Activated T-cell treated with anti-CD3 and anti-CD28 coated beads, Interleukin-2, amount 50 U/mL, for 4 hours (primary cell): Measurements from ENCODE around the gene UVRAG. TPM values are rescaled to one million over a fixed set of nuclear protein-coding genes. Genes with fewer than 3 reads are reported as not detected.

Experiments used
- ATAC-seq, 2 donors: fragments of 200-7000 bp; cut with Tn5 transposase; one replicate each; pipeline ENCODE4 v1.10.0; 2021
- DNase-seq: peaks from one replicate; pipeline ENCODE4 v3.0.0-alpha.2; 2020
- H3K27me3 Mint-ChIP-seq: one replicate; pipeline ENCODE4 v1.8.0; 2021; ENCODE audit warnings: low read depth, mixed read lengths
- H3K36me3 Mint-ChIP-seq: one replicate; pipeline ENCODE4 v1.8.0; 2022; ENCODE audit warnings: mixed read lengths; ENCODE audit not compliant: insufficient read depth
- H3K4me1 Mint-ChIP-seq: one replicate; pipeline ENCODE4 v1.8.0; 2021; ENCODE audit warnings: low read depth, mixed read lengths
- H3K4me3 Mint-ChIP-seq: one replicate; pipeline ENCODE4 v1.8.0; 2021; ENCODE audit warnings: mild to moderate bottlenecking, moderate library complexity, mixed read lengths
- H3K9me3 Mint-ChIP-seq: one replicate; pipeline ENCODE4 v1.8.0; 2021; ENCODE audit warnings: mixed read lengths
- total RNA-seq, 3 donors: library from RNA; stranded (reverse); gene quantifications; one replicate each; pipeline ENCODE4 v1.2.1, GENCODE V29; 2021

The UVRAG gene
- total RNA-seq, 3 donors from 2014 or later = 14.4 to 15.8 (median 14.5) TPM

DNA sequence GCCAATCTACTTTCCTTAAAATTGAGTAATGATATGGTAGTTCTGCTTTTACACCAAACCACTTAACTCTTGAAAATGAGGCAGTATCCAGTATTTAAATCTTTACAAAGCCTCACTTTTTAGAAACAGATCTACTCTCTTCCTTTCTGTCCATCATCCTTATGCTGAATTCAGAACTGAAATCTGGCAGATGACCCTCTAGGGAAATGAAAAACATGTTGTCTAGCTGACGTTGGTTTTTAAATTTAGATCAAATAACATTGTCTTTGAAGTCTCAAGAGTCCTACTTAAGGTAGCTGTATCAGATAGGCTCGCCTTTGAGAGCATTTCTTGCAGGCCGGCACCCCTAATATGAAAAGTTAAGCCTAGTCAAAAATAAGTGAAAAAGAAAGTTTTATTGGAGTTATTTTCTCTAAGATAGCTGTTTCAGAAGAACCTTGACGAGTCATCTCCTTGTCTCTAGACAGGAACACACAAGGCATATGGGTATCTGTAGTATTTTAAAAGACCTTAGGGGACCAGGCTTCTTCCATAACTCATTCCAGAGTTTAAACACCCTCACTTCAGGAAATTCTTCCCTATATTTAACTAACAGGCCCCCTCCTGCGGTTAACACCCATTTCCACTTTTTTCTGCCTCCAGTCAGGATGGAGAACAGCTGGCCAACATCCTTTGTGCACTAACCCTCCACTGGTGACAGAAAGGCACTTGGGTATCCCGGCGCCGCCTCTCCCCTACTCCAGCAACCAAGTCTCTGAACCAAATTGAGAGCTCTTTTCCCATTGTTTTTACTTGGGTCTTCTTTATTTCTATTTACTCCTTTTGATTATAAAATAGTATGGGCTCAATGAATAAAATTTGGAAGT, 310.1 kb downstream of the UVRAG start:
- Mint-ChIP-seq H3K4me1 (peaks cover 12% of the 10 kb centered on the region), H3K9me3 (no peaks in the 10 kb centered on the region), H3K4me3 (no peak overlapping the region), H3K36me3 (peaks cover 9% of the 10 kb centered on the region), H3K27me3 (no peaks in the 10 kb centered on the region)
- DNase-seq (no peak), ATAC-seq (no peak)

DNA sequence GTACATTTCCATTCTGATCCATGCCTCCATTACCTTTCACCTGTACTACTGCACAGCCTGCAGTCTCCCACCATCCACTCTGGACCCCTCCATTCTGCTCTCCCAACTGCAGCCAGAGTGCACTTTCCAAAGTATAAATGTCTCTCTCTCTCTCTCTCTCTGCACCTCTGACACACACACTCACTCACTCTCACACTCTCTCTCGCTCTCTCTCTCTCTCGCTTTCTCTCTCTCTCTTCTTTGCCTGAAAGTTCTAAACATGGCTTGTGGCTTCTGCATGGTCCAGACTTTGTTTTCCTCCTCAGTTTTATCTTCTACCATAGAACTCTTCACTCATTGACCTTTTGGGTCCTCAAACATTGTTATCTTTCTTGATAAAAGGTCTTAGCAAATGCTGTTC, 314.7 kb downstream of the UVRAG start:
- Mint-ChIP-seq H3K4me1 (peaks cover 34% of the 10 kb centered on the region), H3K9me3 (no peaks in the 10 kb centered on the region), H3K36me3 (peaks cover 7% of the 10 kb centered on the region), H3K27me3 (no peaks in the 10 kb centered on the region), H3K4me3 (no peak overlapping the region)
- ATAC-seq (no peak), DNase-seq (no peak)

- ATAC-seq (no peak), DNase-seq (no peak)
- H3K4me1 Mint-ChIP-seq = peaks cover 33% of the 10 kb centered on the region
- no peaks in the 10 kb centered on the region for H3K9me3 Mint-ChIP-seq
- peaks cover 10% of the 10 kb centered on the region for H3K36me3 Mint-ChIP-seq
- no peak overlapping the region for H3K4me3 Mint-ChIP-seq
- H3K27me3 Mint-ChIP-seq = no peaks in the 10 kb centered on the region
Observed at GRCh38 chr11:76131142-76131541, 316.1 kb downstream of the UVRAG start.

DNA sequence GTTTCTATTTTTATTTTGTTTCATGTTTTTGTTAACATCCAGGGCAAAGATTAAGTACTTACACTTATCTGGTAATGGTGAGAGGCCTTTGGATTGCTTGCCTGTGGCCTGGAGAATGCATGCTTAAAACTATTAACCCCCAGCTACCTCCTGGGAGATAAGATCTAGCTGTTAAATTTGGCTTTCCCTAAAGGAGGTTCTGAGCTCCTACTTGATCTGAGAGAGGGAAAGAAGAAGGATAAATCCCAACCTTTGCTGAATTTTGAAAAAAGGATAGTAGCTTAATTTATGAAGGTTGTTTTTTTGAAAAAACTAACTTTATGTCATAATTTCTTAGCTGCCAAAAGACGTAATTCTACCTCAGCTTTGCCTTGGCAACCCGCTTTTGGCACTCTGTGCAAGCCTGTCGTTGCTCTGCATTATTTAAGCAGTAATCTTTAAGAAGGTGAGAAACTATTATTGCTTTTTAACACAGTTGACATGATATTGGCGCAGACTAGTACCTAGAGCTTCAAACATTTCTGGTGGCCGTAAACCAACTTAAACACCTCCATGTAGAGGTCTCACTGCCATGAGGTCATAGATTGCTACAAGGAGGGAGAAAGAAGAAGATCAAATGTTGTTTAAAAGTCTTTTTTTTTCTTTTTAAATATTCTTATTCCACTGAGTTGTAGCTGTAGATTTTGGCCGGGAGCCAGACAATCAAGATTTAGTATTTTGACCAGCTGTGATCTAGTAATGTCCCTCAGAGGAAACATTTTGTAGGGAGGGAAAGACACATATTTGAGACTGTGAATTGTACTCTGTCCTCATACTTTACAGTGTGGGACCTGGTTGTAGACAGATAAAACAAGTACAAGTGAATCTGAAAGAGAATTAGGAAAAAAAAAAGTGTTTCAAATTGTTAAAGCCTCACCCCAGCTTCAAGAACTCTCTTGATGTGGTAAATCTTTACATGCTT, 316.9 kb downstream of the UVRAG start:
- H3K4me3 Mint-ChIP-seq = no peak overlapping the region
- ATAC-seq = peak in 1 of 2 donors; percentile 18
- no peaks in the 10 kb centered on the region for H3K27me3 Mint-ChIP-seq

DNA sequence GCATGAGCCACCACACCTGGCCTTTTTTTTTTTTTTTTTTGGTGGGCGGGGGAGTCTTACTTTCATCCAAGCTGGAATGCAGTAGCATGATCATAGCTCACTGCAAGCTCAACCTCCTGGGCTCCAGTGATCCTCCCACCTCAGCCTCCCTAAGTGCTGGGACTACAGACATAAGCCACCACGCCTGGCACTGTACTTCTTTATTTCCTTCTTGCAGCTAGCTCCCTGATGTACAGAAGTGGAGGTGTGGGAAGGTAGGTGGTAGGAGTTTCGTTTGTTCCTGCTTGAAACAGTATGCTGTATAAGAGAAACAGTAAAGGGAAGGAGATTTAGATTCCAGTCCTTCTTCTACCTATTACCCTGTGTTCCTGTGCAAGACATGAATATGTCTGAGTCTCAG, 319.2 kb downstream of the UVRAG start:
- no peak for DNase-seq
- H3K4me1 Mint-ChIP-seq = peaks cover 31% of the 10 kb centered on the region
- peaks cover 6% of the 10 kb centered on the region for H3K36me3 Mint-ChIP-seq
- no peak overlapping the region for H3K4me3 Mint-ChIP-seq
- no peaks in the 10 kb centered on the region for H3K9me3 Mint-ChIP-seq
- no peak for ATAC-seq
- no peaks in the 10 kb centered on the region for H3K27me3 Mint-ChIP-seq

More for the DNA sequence above, 316.9 kb downstream of the UVRAG start:
- H3K4me1 Mint-ChIP-seq = peaks cover 33% of the 10 kb centered on the region
- H3K36me3 Mint-ChIP-seq = peaks cover 8% of the 10 kb centered on the region
- no peaks in the 10 kb centered on the region for H3K9me3 Mint-ChIP-seq
- DNase-seq = no peak

- no peak for ATAC-seq
- Mint-ChIP-seq H3K4me3 (no peak overlapping the region), H3K4me1 (peaks cover 20% of the 10 kb centered on the region), H3K27me3 (no peaks in the 10 kb centered on the region), H3K9me3 (no peaks in the 10 kb centered on the region), H3K36me3 (peaks cover 6% of the 10 kb centered on the region)
- no peak for DNase-seq
Observed at GRCh38 chr11:76135491-76135890, 320.5 kb downstream of the UVRAG start.

DNA sequence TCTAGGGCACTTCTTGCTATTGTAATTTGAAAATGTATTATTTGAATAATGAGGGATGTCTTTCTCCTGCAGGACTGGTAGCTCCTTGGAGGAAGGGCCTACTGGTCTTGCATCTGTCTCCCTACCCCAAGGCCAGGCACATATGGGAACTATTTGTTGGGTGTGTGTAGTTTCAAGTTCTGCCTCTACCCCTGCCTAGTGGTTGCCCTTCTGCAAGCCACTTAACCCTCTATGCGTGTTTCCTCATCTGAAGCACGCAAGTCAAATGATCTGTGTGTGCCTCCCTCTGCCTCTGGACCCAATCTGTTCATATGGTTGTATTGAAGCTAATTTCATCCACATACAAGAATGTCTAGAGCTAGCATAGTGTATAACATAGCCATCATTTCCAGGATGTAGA, 324.3 kb downstream of the UVRAG start:
- Mint-ChIP-seq H3K9me3 (no peaks in the 10 kb centered on the region), H3K36me3 (peaks cover 12% of the 10 kb centered on the region), H3K4me1 (no peaks in the 10 kb centered on the region), H3K4me3 (no peak overlapping the region), H3K27me3 (no peaks in the 10 kb centered on the region)
- no peak for ATAC-seq
- DNase-seq = no peak

DNA sequence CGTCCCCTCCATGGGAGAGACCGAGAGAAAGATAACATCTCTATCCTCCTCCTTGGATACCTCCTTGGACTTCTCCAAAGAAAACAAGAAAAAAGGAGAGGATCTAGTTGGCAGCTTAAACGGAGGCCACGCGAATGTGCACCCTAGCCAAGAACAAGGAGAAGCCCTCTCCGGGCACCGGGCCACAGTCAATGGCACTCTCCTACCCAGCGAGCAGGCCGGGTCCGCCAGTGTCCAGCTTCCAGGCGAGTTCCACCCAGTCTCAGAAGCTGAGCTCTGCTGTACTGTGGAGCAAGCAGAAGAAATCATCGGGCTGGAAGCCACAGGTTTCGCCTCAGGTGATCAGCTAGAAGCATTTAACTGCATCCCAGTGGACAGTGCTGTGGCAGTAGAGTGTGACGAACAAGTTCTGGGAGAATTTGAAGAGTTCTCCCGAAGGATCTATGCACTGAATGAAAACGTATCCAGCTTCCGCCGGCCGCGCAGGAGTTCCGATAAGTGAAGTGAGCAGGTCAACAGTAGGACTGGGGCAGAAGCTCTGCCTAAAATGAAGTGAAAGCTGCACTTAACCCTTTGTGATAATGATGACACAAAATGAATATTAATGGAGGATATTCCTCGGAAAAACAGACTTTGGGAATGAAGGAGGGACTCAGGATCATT, 326.0 kb downstream of the UVRAG start:
- no peaks in the 10 kb centered on the region for H3K27me3 Mint-ChIP-seq
- ATAC-seq (no peak), DNase-seq (no peak)
- H3K36me3 Mint-ChIP-seq = peaks cover 6% of the 10 kb centered on the region
- H3K4me3 Mint-ChIP-seq = no peak overlapping the region
- no peaks in the 10 kb centered on the region for H3K4me1 Mint-ChIP-seq
- no peaks in the 10 kb centered on the region for H3K9me3 Mint-ChIP-seq

- no peaks in the 10 kb centered on the region for H3K9me3 Mint-ChIP-seq
- no peaks in the 10 kb centered on the region for H3K27me3 Mint-ChIP-seq
- no peak for DNase-seq
- H3K4me3 Mint-ChIP-seq = no peak overlapping the region
- H3K36me3 Mint-ChIP-seq = peaks cover 6% of the 10 kb centered on the region
- no peak for ATAC-seq
- no peaks in the 10 kb centered on the region for H3K4me1 Mint-ChIP-seq
Observed at GRCh38 chr11:76141901-76142588, 327.0 kb downstream of the UVRAG start.

GRCh38 chr11:76143274-76143673, 328.3 kb downstream of the UVRAG start:
- Mint-ChIP-seq H3K27me3 (no peaks in the 10 kb centered on the region), H3K9me3 (no peaks in the 10 kb centered on the region), H3K4me1 (no peaks in the 10 kb centered on the region), H3K36me3 (peaks cover 6% of the 10 kb centered on the region), H3K4me3 (no peak overlapping the region)
- DNase-seq (no peak), ATAC-seq (no peak)

GRCh38 chr11:76147106-76147740, 332.2 kb downstream of the UVRAG start:
- peaks cover 4% of the 10 kb centered on the region for H3K4me1 Mint-ChIP-seq
- H3K36me3 Mint-ChIP-seq = peaks cover 2% of the 10 kb centered on the region
- no peak for ATAC-seq
- H3K4me3 Mint-ChIP-seq = no peak overlapping the region
- no peak for DNase-seq
- no peaks in the 10 kb centered on the region for H3K9me3 Mint-ChIP-seq
- H3K27me3 Mint-ChIP-seq = no peaks in the 10 kb centered on the region

- no peak for ATAC-seq
- no peaks in the 10 kb centered on the region for H3K9me3 Mint-ChIP-seq
- no peak overlapping the region for H3K4me3 Mint-ChIP-seq
- no peak for DNase-seq
- H3K27me3 Mint-ChIP-seq = peaks cover 3% of the 10 kb centered on the region
- H3K4me1 Mint-ChIP-seq = peaks cover 14% of the 10 kb centered on the region
- H3K36me3 Mint-ChIP-seq = no peaks in the 10 kb centered on the region
Observed at GRCh38 chr11:76148231-76148630, 333.2 kb downstream of the UVRAG start.

DNA sequence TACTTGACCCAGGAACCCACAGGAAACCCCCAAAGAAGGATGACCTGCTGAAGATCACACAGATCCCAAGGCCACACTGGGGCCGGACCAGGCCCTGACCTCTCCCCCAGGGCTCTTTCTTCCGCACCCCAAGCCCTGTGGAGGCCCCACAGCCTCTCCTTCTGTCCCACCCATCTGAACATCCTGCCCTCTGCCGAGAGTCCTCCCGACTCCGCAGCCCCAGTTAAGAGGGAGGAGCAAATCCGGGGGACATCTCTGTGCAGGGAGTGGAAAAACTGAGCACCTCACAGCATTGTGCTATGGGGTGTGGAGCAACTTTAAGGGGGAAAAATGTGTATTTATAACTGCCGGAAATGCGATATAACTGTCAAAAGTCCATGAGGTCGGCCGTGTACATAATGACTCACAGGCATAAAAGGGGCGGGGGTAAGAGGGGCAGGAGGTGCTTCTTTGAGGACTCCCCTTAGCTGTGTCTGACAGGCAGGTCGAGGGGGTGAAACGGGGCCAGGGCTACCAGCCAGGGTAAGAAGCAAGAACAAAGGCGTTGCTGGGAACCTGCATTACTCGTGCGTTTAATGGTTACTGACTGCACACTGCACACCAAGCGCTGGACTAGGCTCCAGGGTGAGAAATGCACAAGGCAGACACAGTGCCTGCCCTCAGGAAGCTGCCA, 334.1 kb downstream of the UVRAG start:
- Mint-ChIP-seq H3K9me3 (no peaks in the 10 kb centered on the region), H3K4me3 (no peak overlapping the region), H3K36me3 (no peaks in the 10 kb centered on the region), H3K4me1 (peaks cover 19% of the 10 kb centered on the region), H3K27me3 (peaks cover 3% of the 10 kb centered on the region)
- ATAC-seq (no peak), DNase-seq (no peak)
